SK-N-SH treated with all-trans-retinoic acid at 6 μM for 48 hours (cell line): Measurements from ENCODE around the gene ILK.
A peak's percentile ranks its signal among the peaks of the same experiment; 100 is the strongest.

Source experiments
- ATAC-seq: fragments of 200-7000 bp; cut with Tn5 transposase; 3 replicates; pipeline ENCODE4 v1.9.1; 2020; ENCODE audit warnings: mild to moderate bottlenecking, moderate library complexity
- ARNTL ChIP-seq: fragments of 450-650 bp; formaldehyde crosslinking; IDR thresholded peaks from 2 replicates; pipeline ENCODE4 v1.5.0; 2020; ENCODE audit warnings: low read depth, mild to moderate bottlenecking, moderate library complexity, borderline replicate concordance
- CSDC2 ChIP-seq: fragments of 250-450 bp; sonication (Bioruptor Pico); IDR thresholded peaks from 2 replicates; pipeline ENCODE4 v1.5.0; 2020; ENCODE audit warnings: mild to moderate bottlenecking, moderate library complexity
- ESRRG ChIP-seq: fragments of 250-450 bp; sonication (Bioruptor Pico); IDR thresholded peaks from 2 replicates; pipeline ENCODE4 v1.6.1; 2021; ENCODE audit warnings: mild to moderate bottlenecking
- ISL1 ChIP-seq: fragments of 250-450 bp; sonication (Bioruptor Pico); IDR thresholded peaks from 2 replicates; pipeline ENCODE4 v2.1.2; 2022; ENCODE audit warnings: mild to moderate bottlenecking, moderate library complexity
- OSR1 ChIP-seq: fragments of 250-450 bp; sonication (Bioruptor Pico); IDR thresholded peaks from 2 replicates; pipeline ENCODE4 v1.8.0; 2022; ENCODE audit warnings: moderate library complexity, mild to moderate bottlenecking, inconsistent platforms
- PPARA ChIP-seq: fragments of 250-450 bp; sonication (Bioruptor Pico); IDR thresholded peaks from 2 replicates; pipeline ENCODE4 v1.5.0; 2020; ENCODE audit warnings: mild to moderate bottlenecking, borderline replicate concordance
- RARB ChIP-seq: fragments of 250-450 bp; sonication (Bioruptor Pico); IDR thresholded peaks from 2 replicates; pipeline ENCODE4 v1.8.0; 2021; ENCODE audit warnings: mild to moderate bottlenecking, moderate library complexity
- SNAI2 ChIP-seq: fragments of 250-450 bp; sonication (Bioruptor Pico); IDR thresholded peaks from 2 replicates; pipeline ENCODE4 v1.5.0; 2020; ENCODE audit warnings: mild to moderate bottlenecking, moderate library complexity
- TCF4 ChIP-seq: fragments of 250-450 bp; sonication (Bioruptor Pico); IDR thresholded peaks from 2 replicates; pipeline ENCODE4 v1.8.0; 2021; ENCODE audit warnings: mild to moderate bottlenecking, moderate library complexity, borderline replicate concordance
- TOX ChIP-seq: fragments of 250-450 bp; sonication (Bioruptor Pico); IDR thresholded peaks from 2 replicates; pipeline ENCODE4 v1.8.0; 2021; ENCODE audit warnings: mild to moderate bottlenecking, moderate library complexity, borderline replicate concordance
- ZFP3 ChIP-seq: fragments of 250-450 bp; sonication (Bioruptor Pico); IDR thresholded peaks from 2 replicates; pipeline ENCODE4 v1.5.0; 2020; ENCODE audit warnings: mild to moderate bottlenecking, moderate library complexity
- ZFP30 ChIP-seq: fragments of 450-650 bp; formaldehyde crosslinking; IDR thresholded peaks from 2 replicates; pipeline ENCODE4 v1.5.0; 2022; ENCODE audit warnings: mild to moderate bottlenecking, moderate library complexity
- ZNF565 ChIP-seq: fragments of 450-650 bp; formaldehyde crosslinking; conservative IDR thresholded peaks from 2 replicates; pipeline ENCODE4 v1.5.0; 2020; ENCODE audit warnings: low read depth, mild to moderate bottlenecking, moderate library complexity
- ZNF70 ChIP-seq: fragments of 450-650 bp; formaldehyde crosslinking; IDR thresholded peaks from 2 replicates; pipeline ENCODE4 v1.5.0; 2020; ENCODE audit warnings: mild to moderate bottlenecking, moderate library complexity
- ZNF8 ChIP-seq: fragments of 450-650 bp; formaldehyde crosslinking; IDR thresholded peaks from 2 replicates; pipeline ENCODE4 v1.5.0; 2020; ENCODE audit warnings: mild to moderate bottlenecking, moderate library complexity
- TF ChIP-seq, protein P1 (sequence below): fragments of 250-450 bp; sonication (Bioruptor Pico); IDR thresholded peaks from 2 replicates; pipeline ENCODE4 v1.8.0; 2021; ENCODE audit warnings: low read depth, mild to moderate bottlenecking, moderate library complexity, borderline replicate concordance
- TF ChIP-seq, protein P2 (sequence below): fragments of 250-450 bp; sonication (Bioruptor Pico); IDR thresholded peaks from 2 replicates; pipeline ENCODE4 v1.8.0; 2020; ENCODE audit warnings: mild to moderate bottlenecking, moderate library complexity, borderline replicate concordance
- TF ChIP-seq, protein P3 (sequence below): fragments of 250-450 bp; sonication (Bioruptor Pico); IDR thresholded peaks from 2 replicates; pipeline ENCODE4 v1.5.1; 2021; ENCODE audit warnings: mild to moderate bottlenecking, moderate library complexity
- TF ChIP-seq, protein P4 (sequence below): fragments of 250-450 bp; sonication (Bioruptor Pico); IDR thresholded peaks from 2 replicates; pipeline ENCODE4 v1.5.1; 2020; ENCODE audit warnings: low read depth, mild to moderate bottlenecking, moderate library complexity

ILK gene

DNA sequence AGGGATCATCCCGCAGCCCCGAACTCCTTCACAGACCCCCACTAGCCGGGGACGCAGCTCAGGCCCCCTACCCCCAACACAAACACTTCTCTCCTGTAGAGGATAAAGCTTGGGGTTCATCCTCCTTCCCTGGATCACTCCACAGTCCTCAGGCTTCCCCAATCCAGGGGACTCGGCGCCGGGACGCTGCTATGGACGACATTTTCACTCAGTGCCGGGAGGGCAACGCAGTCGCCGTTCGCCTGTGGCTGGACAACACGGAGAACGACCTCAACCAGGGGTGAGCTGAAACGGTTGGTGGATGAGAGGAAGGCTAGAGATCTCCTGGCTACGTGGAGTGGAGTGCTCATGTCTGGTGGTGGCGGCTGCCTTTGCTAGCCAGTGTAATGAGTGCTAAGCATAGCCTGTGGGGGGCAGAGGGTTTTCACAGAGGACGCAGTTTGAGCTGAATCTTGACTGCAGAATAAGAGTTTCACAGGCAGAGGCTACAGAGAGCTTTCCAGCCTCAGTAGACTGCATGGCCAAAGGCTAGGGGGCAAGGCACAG lies 580 bp downstream of the ILK start:
- no peak for TF ChIP-seq OSR1 (CRISPR knock-in tag)
- TF ChIP-seq, protein P1, sequence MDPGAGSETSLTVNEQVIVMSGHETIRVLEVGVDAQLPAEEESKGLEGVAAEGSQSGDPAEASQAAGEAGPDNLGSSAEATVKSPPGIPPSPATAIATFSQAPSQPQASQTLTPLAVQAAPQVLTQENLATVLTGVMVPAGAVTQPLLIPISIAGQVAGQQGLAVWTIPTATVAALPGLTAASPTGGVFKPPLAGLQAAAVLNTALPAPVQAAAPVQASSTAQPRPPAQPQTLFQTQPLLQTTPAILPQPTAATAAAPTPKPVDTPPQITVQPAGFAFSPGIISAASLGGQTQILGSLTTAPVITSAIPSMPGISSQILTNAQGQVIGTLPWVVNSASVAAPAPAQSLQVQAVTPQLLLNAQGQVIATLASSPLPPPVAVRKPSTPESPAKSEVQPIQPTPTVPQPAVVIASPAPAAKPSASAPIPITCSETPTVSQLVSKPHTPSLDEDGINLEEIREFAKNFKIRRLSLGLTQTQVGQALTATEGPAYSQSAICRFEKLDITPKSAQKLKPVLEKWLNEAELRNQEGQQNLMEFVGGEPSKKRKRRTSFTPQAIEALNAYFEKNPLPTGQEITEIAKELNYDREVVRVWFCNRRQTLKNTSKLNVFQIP (CRISPR knock-in tag) = no peak
- TF ChIP-seq ZNF565 (CRISPR knock-in tag) = no peak
- TF ChIP-seq, protein P2, sequence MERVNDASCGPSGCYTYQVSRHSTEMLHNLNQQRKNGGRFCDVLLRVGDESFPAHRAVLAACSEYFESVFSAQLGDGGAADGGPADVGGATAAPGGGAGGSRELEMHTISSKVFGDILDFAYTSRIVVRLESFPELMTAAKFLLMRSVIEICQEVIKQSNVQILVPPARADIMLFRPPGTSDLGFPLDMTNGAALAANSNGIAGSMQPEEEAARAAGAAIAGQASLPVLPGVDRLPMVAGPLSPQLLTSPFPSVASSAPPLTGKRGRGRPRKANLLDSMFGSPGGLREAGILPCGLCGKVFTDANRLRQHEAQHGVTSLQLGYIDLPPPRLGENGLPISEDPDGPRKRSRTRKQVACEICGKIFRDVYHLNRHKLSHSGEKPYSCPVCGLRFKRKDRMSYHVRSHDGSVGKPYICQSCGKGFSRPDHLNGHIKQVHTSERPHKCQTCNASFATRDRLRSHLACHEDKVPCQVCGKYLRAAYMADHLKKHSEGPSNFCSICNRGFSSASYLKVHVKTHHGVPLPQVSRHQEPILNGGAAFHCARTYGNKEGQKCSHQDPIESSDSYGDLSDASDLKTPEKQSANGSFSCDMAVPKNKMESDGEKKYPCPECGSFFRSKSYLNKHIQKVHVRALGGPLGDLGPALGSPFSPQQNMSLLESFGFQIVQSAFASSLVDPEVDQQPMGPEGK (CRISPR knock-in tag) = no peak
- no peak for TF ChIP-seq ESRRG (CRISPR knock-in tag)
- no peak for TF ChIP-seq ZFP30 (CRISPR knock-in tag)
- no peak for TF ChIP-seq PPARA
- no peak for TF ChIP-seq TOX (CRISPR knock-in tag)
- TF ChIP-seq TCF4 = no peak
- TF ChIP-seq ARNTL (CRISPR knock-in tag) = no peak
- TF ChIP-seq, protein P3, sequence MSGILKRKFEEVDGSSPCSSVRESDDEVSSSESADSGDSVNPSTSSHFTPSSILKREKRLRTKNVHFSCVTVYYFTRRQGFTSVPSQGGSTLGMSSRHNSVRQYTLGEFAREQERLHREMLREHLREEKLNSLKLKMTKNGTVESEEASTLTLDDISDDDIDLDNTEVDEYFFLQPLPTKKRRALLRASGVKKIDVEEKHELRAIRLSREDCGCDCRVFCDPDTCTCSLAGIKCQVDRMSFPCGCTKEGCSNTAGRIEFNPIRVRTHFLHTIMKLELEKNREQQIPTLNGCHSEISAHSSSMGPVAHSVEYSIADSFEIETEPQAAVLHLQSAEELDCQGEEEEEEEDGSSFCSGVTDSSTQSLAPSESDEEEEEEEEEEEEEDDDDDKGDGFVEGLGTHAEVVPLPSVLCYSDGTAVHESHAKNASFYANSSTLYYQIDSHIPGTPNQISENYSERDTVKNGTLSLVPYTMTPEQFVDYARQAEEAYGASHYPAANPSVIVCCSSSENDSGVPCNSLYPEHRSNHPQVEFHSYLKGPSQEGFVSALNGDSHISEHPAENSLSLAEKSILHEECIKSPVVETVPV (CRISPR knock-in tag) = no peak
- no peak for TF ChIP-seq ISL1
- TF ChIP-seq, all 23 proteins: peak for 0
- peak; percentile 64 for ATAC-seq

DNA sequence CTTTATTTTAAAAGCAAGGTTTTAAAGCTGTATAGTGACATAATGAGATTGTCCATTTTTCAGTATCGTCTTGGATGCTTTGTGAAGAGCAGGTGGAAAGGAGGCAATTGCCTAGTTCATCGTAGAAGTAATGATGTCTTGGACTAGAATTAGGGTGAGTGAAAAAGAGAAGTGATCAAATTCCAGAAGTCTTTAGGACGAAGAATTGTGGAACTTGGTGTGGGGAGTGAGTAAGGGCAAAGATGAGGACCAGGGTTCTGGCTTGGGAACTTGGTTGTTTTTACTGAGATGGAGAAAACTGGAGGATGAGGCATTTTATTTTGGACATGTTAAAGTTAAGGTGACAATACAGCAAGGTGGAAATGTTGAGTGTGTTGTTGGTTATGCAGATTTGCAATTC lies 1.2 kb downstream of the ILK start:
- ATAC-seq = no peak
- no peak for TF ChIP-seq ZNF8 (CRISPR knock-in tag)
- no peak for TF ChIP-seq SNAI2
- TF ChIP-seq ZNF70 (CRISPR knock-in tag) = no peak
- no peak for TF ChIP-seq RARB (CRISPR knock-in tag)
- no peak for TF ChIP-seq ZFP30 (CRISPR knock-in tag)
- no peak for TF ChIP-seq CSDC2 (CRISPR knock-in tag)
- TF ChIP-seq, protein P4, sequence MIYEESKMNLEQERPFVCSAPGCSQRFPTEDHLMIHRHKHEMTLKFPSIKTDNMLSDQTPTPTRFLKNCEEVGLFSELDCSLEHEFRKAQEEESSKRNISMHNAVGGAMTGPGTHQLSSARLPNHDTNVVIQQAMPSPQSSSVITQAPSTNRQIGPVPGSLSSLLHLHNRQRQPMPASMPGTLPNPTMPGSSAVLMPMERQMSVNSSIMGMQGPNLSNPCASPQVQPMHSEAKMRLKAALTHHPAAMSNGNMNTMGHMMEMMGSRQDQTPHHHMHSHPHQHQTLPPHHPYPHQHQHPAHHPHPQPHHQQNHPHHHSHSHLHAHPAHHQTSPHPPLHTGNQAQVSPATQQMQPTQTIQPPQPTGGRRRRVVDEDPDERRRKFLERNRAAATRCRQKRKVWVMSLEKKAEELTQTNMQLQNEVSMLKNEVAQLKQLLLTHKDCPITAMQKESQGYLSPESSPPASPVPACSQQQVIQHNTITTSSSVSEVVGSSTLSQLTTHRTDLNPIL (CRISPR knock-in tag) = no peak
- TF ChIP-seq OSR1 (CRISPR knock-in tag) = no peak
- no peak for TF ChIP-seq ARNTL (CRISPR knock-in tag)
- no peak for TF ChIP-seq ZFP3

DNA sequence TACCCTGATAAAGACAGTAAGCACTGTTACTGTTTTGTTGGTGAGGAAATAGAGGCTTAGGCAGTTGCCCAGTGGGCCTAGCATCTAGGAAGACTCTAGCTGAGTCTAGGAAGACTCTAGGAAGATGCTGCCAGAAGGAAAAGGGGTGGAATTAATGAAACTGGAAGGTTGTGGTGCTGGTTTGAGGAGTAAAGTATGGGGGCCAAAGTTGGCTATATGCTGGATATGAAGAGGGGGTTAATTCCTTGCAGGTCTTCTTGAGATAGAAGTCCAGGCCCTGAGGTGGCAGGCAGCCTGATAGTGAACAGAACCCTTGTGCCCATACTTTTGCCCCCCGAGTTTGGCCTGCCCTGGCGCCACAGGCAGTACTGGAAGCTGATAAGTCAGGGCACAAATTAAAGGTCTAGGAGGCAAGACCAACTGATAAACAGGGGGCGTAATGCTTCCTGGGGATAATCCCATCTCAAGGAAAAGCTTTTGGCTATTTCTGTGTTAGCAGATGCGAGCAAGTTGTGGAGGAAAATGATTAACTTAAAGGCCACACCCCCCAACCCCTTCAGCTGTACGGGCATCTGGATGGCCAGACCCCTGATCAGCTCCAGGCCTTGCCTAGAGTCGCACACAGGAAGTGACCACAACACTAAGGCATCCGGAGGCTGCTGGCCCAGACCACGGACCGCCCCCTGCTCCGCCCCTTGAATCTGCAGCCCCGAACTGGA lies 3.1 kb downstream of the ILK start:
- ATAC-seq = peak; percentile 81
- TF ChIP-seq, protein P4 (CRISPR knock-in tag) = peak; percentile 18; the same call in 1 of the 2 replicates
- TF ChIP-seq ZFP30 (CRISPR knock-in tag) (no peak), TCF4 (peak; percentile 60; the same call in 1 of the 2 replicates)

DNA sequence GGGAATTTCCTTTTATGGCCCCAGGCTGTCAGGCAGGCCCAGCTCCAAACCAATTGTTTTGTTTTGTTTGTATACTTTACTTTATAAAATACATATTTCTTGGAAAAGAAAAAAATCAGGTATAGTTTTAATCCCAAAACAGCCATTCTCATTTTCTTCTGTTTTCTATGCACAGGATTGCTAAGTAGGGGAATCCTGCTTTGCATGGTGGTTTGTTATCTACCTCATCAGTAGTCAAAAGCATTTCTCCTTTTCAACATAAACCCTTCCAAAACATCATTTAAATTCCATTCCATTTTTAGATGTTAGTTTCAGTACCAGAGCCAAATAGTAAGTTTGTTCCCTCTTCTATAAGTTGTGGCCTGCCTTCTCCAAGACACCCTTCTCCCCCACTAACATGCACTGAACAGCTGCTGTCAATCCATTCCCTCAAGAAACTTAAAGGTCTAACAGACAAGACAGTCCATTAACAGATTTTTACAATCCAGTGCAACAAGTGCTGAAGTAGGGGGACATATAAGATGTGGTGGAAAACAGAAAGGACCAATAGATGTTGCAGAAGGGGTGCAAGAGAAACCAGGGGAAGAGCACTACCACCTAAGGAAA lies 3.7 kb downstream of the ILK start:
- TF ChIP-seq ZNF8 (CRISPR knock-in tag) = no peak
- TF ChIP-seq TOX (CRISPR knock-in tag) = 0 out of 2 replicates have a peak, but pooled peaks have one; percentile 48
- no peak for ATAC-seq
